ENCODE data around the gene DDT.
"Not testable (repeated sequence)": the region's sequence is repeated elsewhere in the genome, so short reads cannot be mapped to it uniquely, and the experiment has no call there.

DDT gene

GRCh38 chr22:23989583-23990244 is 15.5 kb upstream of the DDT start:
- DNase-seq (ENCODE audit: low read depth in 1 of 2, low spot score in 1 of 2) = not testable (repeated sequence)

GRCh38 chr22:23986538-23987178 is 12.4 kb upstream of the DDT start:
- DNase-seq (ENCODE audit: low read depth in 1 of 2, low spot score in 1 of 2) = not testable (repeated sequence)

- not testable (repeated sequence) for DNase-seq (ENCODE audit: low read depth in 1 of 2, low spot score in 1 of 2)
Observed at GRCh38 chr22:23986089-23986488, 11.8 kb upstream of the DDT start.

- peak in 1 of 2 donors; percentile 45 for DNase-seq (ENCODE audit: low read depth in 1 of 2, low spot score in 1 of 2)
Observed at GRCh38 chr22:23984430-23984829, 10.2 kb upstream of the DDT start.

- not testable (repeated sequence) for DNase-seq (ENCODE audit: low read depth in 1 of 2, low spot score in 1 of 2)
Observed at GRCh38 chr22:23980567-23980966, 6.3 kb upstream of the DDT start.

GRCh38 chr22:23979557-23980240 is 5.5 kb upstream of the DDT start, which contains the start of gene GSTT2:
TSS of gene GSTT2 (plus strand) at chr22:23980134.
- not testable (repeated sequence) for DNase-seq (ENCODE audit: low read depth in 1 of 2, low spot score in 1 of 2)

GRCh38 chr22:23977304-23977703 is 3.1 kb upstream of the DDT start:
- not testable (repeated sequence) for DNase-seq (ENCODE audit: low read depth in 1 of 2, low spot score in 1 of 2)

- DNase-seq (ENCODE audit: low read depth in 1 of 2, low spot score in 1 of 2) = not testable (repeated sequence)
Observed at GRCh38 chr22:23974836-23975352, 653 bp upstream of the DDT start.

GRCh38 chr22:23971927-23972326 is 2.3 kb downstream of the DDT start:
- DNase-seq (ENCODE audit: low read depth in 1 of 2, low spot score in 1 of 2) = not testable (repeated sequence)

GRCh38 chr22:23970816-23971486 is 3.3 kb downstream of the DDT start:
- no peak for DNase-seq (ENCODE audit: low read depth in 1 of 2, low spot score in 1 of 2)

GRCh38 chr22:23970201-23970641 is 4.0 kb downstream of the DDT start:
- no peak for DNase-seq (ENCODE audit: low read depth in 1 of 2, low spot score in 1 of 2)

GRCh38 chr22:23969071-23969470 is 5.2 kb downstream of the DDT start:
- DNase-seq (ENCODE audit: low read depth in 1 of 2, low spot score in 1 of 2) = no peak

- DNase-seq (ENCODE audit: low read depth in 1 of 2, low spot score in 1 of 2) = not testable (repeated sequence)
Observed at GRCh38 chr22:23966568-23966967, 7.7 kb downstream of the DDT start, which contains the start of gene DDTL. TSS of gene DDTL (plus strand) at chr22:23966888. CDS start at chr22:23966915, 27 bp downstream.

GRCh38 chr22:23966094-23966493 is 8.1 kb downstream of the DDT start:
- DNase-seq (ENCODE audit: low read depth in 1 of 2, low spot score in 1 of 2) = not testable (repeated sequence)

GRCh38 chr22:23961084-23961771 is 13.0 kb downstream of the DDT start, which contains the start of gene GSTT2B:
TSS of gene GSTT2B (minus strand) at chr22:23961195. CDS start at chr22:23961131, 64 bp downstream.
- DNase-seq (ENCODE audit: low read depth in 1 of 2, low spot score in 1 of 2) = not testable (repeated sequence)

GRCh38 chr22:23956301-23956900 is 17.8 kb downstream of the DDT start:
- DNase-seq (ENCODE audit: low read depth in 1 of 2, low spot score in 1 of 2) = peak; percentile 50 to 56

- DNase-seq (ENCODE audit: low read depth in 1 of 2, low spot score in 1 of 2) = not testable (repeated sequence)
Observed at GRCh38 chr22:23955886-23956285, 18.4 kb downstream of the DDT start.

- not testable (repeated sequence) for DNase-seq (ENCODE audit: low read depth in 1 of 2, low spot score in 1 of 2)
Observed at GRCh38 chr22:23954991-23955305, 19.3 kb downstream of the DDT start.

GRCh38 chr22:23954193-23954990 is 19.8 kb downstream of the DDT start:
- not testable (repeated sequence) for DNase-seq (ENCODE audit: low read depth in 1 of 2, low spot score in 1 of 2)

Measured in stimulated activated CD4-positive, alpha-beta T cell treated with anti-CD3 and anti-CD28 coated beads, Interleukin-15, amount 100 ng/mL, for 1 hour (primary cell).